Lung (tissue), 12 donors: ENCODE data around the gene HOXB9. TPM values are rescaled to one million over a fixed set of nuclear protein-coding genes. Genes with fewer than 3 reads are reported as not detected.

Experiments
- ATAC-seq: fragments of 200-7000 bp; cut with Tn5 transposase; one replicate; pipeline ENCODE4 v1.9.1; 2020; ENCODE audit warnings: moderate number of reproducible peaks; ENCODE audit not compliant: insufficient read depth, low FRiP score
- DNase-seq, 3 donors: peaks; one replicate each; pipeline ENCODE4 v3.0.0-alpha.2; 2013 to 2017
- H3K27ac ChIP-seq, 2 donors: one replicate each; pipeline ENCODE4 v1.5.1; 2013; ENCODE audit warnings: mild to moderate bottlenecking in 2 of 2, moderate library complexity in 2 of 2, control low read depth in 1 of 2, inconsistent platforms in 1 of 2, low read depth in 1 of 2, low read length in 1 of 2
- H3K27me3 ChIP-seq, 3 donors: one replicate each; pipeline ENCODE4 v1.5.1; 2013; ENCODE audit warnings: low read length in 2 of 3; ENCODE audit not compliant: control insufficient read depth in 3 of 3, insufficient read depth in 3 of 3
- H3K36me3 ChIP-seq, 4 donors: one replicate each; pipeline ENCODE4 v1.5.1; 2013; ENCODE audit warnings: low read length in 4 of 4, mild to moderate bottlenecking in 1 of 4, moderate library complexity in 1 of 4; ENCODE audit not compliant: control insufficient read depth in 4 of 4, insufficient read depth in 4 of 4
- H3K4me1 ChIP-seq, 5 donors: one replicate each; pipeline ENCODE4 v1.5.1; 2013; ENCODE audit warnings: low read length in 5 of 5, mild to moderate bottlenecking in 2 of 5, moderate library complexity in 1 of 5; ENCODE audit not compliant: control insufficient read depth in 5 of 5, insufficient read depth in 5 of 5
- H3K4me3 ChIP-seq: one replicate; pipeline ENCODE4 v1.5.1; 2013; ENCODE audit warnings: mild to moderate bottlenecking, control low read depth, moderate library complexity
- H3K9ac ChIP-seq, 2 donors: one replicate each; pipeline ENCODE4 v1.5.1; 2013; ENCODE audit warnings: low read length in 2 of 2, control low read depth in 1 of 2; ENCODE audit not compliant: insufficient read depth in 1 of 2
- H3K9me3 ChIP-seq, 4 donors: one replicate each; pipeline ENCODE4 v1.5.1; 2013; ENCODE audit warnings: low read length in 3 of 4, mild to moderate bottlenecking in 1 of 4, moderate library complexity in 1 of 4; ENCODE audit not compliant: control insufficient read depth in 4 of 4, insufficient read depth in 3 of 4
- WGBS, 2 donors: extraction: QIAGEN DNeasy Blood & Tissue Kit; methylation state at CpG; one replicate each; pipeline ENCODE4 v1.1.7; 2013; 5-methylcytosine and 5-hydroxymethylcytosine counted together
- polyA plus RNA-seq, 2 donors: library from polyadenylated mRNA; stranded (reverse); fragments of 200-250 nt; gene quantifications; one replicate each; pipeline ENCODE4 v1.2.1, GENCODE V29; 2013
- total RNA-seq, 2 donors: library from RNA; depleted of rRNA in 1 of 2; stranded (reverse); fragments of >200 nt in 1 of 2; gene quantifications; one replicate each; pipeline ENCODE4 v1.2.1, GENCODE V29; 2014 to 2021
- TF ChIP-seq, protein P1 (sequence below): IDR thresholded peaks from 2 replicates; pipeline ENCODE4 v1.5.1; 2012; ENCODE audit warnings: mild to moderate bottlenecking; ENCODE audit errors: control extremely low read depth, extremely low read depth
- donor health status: control.
- donor health status: control.
- donor health status: Bipolar disorder and iron deficiency.
- donor health status: healthy.
- donor health status: DM: yes; HTN: yes; CAD: no.

HOXB9 gene
- total and polyA plus RNA-seq, 4 donors, result 0.18 TPM; not detected in 3

GRCh38 chr17:48579471-48579759, 46.7 kb downstream of the HOXB9 start:
- TF ChIP-seq, protein P1, sequence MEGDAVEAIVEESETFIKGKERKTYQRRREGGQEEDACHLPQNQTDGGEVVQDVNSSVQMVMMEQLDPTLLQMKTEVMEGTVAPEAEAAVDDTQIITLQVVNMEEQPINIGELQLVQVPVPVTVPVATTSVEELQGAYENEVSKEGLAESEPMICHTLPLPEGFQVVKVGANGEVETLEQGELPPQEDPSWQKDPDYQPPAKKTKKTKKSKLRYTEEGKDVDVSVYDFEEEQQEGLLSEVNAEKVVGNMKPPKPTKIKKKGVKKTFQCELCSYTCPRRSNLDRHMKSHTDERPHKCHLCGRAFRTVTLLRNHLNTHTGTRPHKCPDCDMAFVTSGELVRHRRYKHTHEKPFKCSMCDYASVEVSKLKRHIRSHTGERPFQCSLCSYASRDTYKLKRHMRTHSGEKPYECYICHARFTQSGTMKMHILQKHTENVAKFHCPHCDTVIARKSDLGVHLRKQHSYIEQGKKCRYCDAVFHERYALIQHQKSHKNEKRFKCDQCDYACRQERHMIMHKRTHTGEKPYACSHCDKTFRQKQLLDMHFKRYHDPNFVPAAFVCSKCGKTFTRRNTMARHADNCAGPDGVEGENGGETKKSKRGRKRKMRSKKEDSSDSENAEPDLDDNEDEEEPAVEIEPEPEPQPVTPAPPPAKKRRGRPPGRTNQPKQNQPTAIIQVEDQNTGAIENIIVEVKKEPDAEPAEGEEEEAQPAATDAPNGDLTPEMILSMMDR, result no peak
- no peak overlapping the region for H3K4me3 ChIP-seq
- WGBS, 2 donors, result 17 to 19% methylated on average over 7 of the region's 7 CpGs
- peaks cover 0 to 2% (median 0%) of the 10 kb centered on the region in 4 donors for H3K9me3 ChIP-seq
- H3K27ac ChIP-seq, result no peak overlapping the region
- peak overlapping the region; percentile 49 to 97 for H3K9ac ChIP-seq
- peaks cover 0 to 18% (median 1%) of the 10 kb centered on the region in 4 donors for H3K36me3 ChIP-seq
- H3K4me1 ChIP-seq, result peaks cover 0 to 76% (median 5%) of the 10 kb centered on the region in 5 donors
- DNase-seq (peak in 1 of 3 donors; percentile 78), ATAC-seq (no peak)
- H3K27me3 ChIP-seq, result peaks cover 4 to 49% (median 19%) of the 10 kb centered on the region in 3 donors

DNA sequence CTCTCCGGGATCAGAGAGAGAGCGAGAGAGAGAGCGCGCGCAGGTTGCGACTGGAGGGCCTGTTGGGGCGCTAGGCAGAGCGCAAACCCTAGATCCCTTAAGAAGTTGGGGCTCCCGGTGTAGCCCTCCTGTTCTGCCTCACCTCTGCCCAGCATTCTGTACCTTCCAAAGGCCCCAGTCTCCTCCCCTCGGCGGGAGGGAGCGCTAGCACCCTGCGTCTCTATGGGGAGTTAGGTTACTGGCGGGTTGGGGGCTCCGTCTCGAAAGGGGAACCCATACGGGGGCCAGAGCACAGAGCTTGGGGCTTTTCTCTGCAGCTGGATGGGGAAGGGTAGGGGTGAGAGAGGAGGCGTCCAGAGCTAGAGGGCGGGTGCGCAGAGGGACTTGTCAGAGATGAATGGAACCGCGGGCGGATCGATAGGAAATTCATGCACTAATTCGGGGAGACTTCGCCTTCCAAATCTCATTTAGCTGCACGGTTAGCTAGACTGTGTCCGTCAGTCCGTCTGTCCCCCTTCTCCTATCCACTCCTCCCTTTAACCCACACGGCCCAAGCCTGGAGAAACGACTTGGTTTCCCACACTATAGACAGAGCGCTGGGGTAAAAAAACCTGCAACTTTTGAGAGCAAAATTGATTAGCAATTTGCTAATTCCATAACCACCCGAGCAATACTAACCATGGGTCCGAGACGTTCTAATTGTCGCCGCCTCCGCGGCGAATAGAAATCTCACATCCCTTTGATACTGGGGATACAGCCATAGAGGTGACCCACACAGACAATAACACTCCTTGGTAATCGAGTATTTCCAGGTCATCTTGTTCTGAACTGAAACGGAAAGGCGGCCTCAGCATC, 47.3 kb downstream of the HOXB9 start:
- DNase-seq (peak in 2 of 3 donors; percentile 73 to 84), ATAC-seq (no peak)
- TF ChIP-seq, protein P1, result no peak
- H3K9me3 ChIP-seq, result peaks cover 0 to 2% (median 0%) of the 10 kb centered on the region in 4 donors
- H3K9ac ChIP-seq, result peak overlapping the region; percentile 49 to 97
- H3K27ac ChIP-seq, result peak overlapping the region in 1 of 2 donors; percentile 40
- H3K4me1 ChIP-seq, result peaks cover 0 to 76% (median 5%) of the 10 kb centered on the region in 5 donors
- peak overlapping the region; percentile 14 for H3K4me3 ChIP-seq
- peaks cover 4 to 51% (median 19%) of the 10 kb centered on the region in 3 donors for H3K27me3 ChIP-seq
- 8 to 9% methylated on average over 43 of the region's 43 CpGs for WGBS, 2 donors
- peaks cover 0 to 19% (median 1%) of the 10 kb centered on the region in 4 donors for H3K36me3 ChIP-seq

DNA sequence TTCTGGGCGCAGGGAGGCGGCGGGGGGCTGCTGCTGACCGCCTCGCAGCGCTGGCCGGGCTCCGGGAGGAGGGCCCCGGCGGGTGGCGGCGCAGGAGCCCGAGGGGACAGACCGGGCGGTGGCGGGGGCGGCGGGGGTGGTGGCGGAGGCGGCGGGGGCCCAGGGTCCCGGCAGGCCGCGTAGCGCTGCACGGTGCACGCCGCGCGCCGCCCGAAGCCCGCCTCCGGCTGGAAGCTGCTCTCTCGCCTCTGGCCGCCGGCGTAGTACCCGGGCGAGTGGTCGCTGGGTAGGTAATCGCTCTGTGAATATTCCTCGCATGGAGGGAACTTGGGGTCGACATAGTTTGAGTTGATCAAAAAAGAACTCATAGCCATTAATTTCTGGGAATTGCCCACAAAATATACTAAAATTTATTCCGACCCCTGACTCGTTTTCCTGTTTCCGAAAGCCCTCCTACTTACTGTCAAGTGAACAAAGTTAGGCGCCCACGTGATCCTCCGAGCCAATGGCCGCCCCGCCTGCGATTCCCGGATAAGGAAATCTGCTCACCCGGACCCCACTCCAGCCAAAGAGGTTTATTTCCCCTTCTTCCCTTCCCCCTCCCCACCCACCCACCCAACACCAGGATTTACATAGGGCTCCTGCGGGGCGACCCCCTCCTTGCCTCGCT, 48.1 kb downstream of the HOXB9 start, which contains the start of gene HOXB4:
Gene HOXB4, minus strand, starts transcription at position 405 of the 670 bp plus-strand sequence. Its CDS starts 31 bp downstream, at position 374.
- H3K27ac ChIP-seq, result peak within 1 kb of the TSS in 1 of 2 donors; percentile 79
- H3K9me3 ChIP-seq, result peaks cover 0 to 2% (median 0%) of the 10 kb centered on the region in 4 donors
- H3K4me1 ChIP-seq, result peaks cover 0 to 76% (median 2%) of the 10 kb centered on the region in 5 donors
- H3K36me3 ChIP-seq, result peaks cover 0 to 22% (median 1%) of the 10 kb centered on the region in 4 donors
- ATAC-seq (no peak), DNase-seq (peak in 2 of 3 donors; percentile 95 to 97)
- 1 to 3% methylated on average over 39 to 58 of the region's 58 CpGs for WGBS, 2 donors
- peak within 1 kb of the TSS; percentile 39 for H3K4me3 ChIP-seq
- TF ChIP-seq, protein P1, result no peak
- H3K9ac ChIP-seq, result peak within 1 kb of the TSS; percentile 76 to 97
- H3K27me3 ChIP-seq, result peaks cover 4 to 53% (median 19%) of the 10 kb centered on the region in 3 donors
